ENCODE results near the gene PPP1R3G. TPM values are rescaled to one million over a fixed set of nuclear protein-coding genes. Genes with fewer than 3 reads are reported as not detected.

Gene PPP1R3G
- total and polyA plus RNA-seq, 2 of the 13 experiments (the other 11 are each of a cell fraction or from before 2014, with no cell fraction given), result 1.2 to 1.3 TPM

DNA sequence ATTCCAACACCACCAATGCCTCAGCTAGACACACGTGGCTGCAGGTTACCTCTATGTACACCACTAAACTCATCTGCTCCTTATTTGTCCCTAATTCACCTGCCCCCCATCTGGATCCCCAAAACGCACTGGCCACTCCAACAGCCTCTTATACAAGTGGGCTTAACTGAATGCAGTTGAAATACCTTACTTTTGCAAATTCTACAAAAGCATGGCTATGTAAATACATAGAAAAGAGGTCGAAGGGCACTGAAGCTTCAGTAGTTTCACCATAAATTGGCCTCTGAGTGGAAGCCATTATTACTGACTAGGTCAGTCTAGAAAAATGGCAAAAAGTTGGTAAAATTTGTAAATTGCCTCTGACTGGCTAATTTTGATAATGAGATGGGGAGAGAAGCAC, 11.1 kb upstream of the PPP1R3G start (continued):
- TF ChIP-seq ZNF446 (CRISPR knock-in tag; IDR thresholded peaks at IDR 0.05), result no peak
- TF ChIP-seq, protein P1, sequence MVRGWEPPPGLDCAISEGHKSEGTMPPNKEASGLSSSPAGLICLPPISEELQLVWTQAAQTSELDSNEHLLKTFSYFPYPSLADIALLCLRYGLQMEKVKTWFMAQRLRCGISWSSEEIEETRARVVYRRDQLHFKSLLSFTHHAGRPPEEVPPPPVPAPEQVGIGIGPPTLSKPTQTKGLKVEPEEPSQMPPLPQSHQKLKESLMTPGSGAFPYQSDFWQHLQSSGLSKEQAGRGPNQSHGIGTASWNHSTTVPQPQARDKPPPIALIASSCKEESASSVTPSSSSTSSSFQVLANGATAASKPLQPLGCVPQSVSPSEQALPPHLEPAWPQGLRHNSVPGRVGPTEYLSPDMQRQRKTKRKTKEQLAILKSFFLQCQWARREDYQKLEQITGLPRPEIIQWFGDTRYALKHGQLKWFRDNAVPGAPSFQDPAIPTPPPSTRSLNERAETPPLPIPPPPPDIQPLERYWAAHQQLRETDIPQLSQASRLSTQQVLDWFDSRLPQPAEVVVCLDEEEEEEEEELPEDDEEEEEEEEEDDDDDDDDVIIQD (CRISPR knock-in tag; IDR thresholded peaks at IDR 0.05; ENCODE audit: low read depth), result peak; percentile 88; the same call in 1 of the 2 replicates
- TF ChIP-seq, protein P2, sequence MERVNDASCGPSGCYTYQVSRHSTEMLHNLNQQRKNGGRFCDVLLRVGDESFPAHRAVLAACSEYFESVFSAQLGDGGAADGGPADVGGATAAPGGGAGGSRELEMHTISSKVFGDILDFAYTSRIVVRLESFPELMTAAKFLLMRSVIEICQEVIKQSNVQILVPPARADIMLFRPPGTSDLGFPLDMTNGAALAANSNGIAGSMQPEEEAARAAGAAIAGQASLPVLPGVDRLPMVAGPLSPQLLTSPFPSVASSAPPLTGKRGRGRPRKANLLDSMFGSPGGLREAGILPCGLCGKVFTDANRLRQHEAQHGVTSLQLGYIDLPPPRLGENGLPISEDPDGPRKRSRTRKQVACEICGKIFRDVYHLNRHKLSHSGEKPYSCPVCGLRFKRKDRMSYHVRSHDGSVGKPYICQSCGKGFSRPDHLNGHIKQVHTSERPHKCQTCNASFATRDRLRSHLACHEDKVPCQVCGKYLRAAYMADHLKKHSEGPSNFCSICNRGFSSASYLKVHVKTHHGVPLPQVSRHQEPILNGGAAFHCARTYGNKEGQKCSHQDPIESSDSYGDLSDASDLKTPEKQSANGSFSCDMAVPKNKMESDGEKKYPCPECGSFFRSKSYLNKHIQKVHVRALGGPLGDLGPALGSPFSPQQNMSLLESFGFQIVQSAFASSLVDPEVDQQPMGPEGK (CRISPR knock-in tag; IDR thresholded peaks at IDR 0.05), result no peak
- TF ChIP-seq SMARCE1 (IDR thresholded peaks at IDR 0.05; ENCODE audit: borderline replicate concordance), result no peak
- no peak for TF ChIP-seq TMF1 (CRISPR knock-in tag; IDR thresholded peaks at IDR 0.05; ENCODE audit: low read depth)
- TF ChIP-seq, protein P3, sequence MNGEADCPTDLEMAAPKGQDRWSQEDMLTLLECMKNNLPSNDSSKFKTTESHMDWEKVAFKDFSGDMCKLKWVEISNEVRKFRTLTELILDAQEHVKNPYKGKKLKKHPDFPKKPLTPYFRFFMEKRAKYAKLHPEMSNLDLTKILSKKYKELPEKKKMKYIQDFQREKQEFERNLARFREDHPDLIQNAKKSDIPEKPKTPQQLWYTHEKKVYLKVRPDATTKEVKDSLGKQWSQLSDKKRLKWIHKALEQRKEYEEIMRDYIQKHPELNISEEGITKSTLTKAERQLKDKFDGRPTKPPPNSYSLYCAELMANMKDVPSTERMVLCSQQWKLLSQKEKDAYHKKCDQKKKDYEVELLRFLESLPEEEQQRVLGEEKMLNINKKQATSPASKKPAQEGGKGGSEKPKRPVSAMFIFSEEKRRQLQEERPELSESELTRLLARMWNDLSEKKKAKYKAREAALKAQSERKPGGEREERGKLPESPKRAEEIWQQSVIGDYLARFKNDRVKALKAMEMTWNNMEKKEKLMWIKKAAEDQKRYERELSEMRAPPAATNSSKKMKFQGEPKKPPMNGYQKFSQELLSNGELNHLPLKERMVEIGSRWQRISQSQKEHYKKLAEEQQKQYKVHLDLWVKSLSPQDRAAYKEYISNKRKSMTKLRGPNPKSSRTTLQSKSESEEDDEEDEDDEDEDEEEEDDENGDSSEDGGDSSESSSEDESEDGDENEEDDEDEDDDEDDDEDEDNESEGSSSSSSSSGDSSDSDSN (CRISPR knock-in tag; IDR thresholded peaks at IDR 0.05), result no peak
- TF ChIP-seq HNF4G (IDR thresholded peaks at IDR 0.05; ENCODE audit: borderline replicate concordance, low read depth, low read length), result peak; percentile 18; the same call in 1 of the 2 replicates
- TF ChIP-seq HNF4G (CRISPR knock-in tag; IDR thresholded peaks at IDR 0.05; ENCODE audit: borderline replicate concordance, low read depth), result no peak
- TF ChIP-seq AGO2 (optimal IDR thresholded peaks at IDR 0.05; ENCODE audit: low read depth, low read length), result no peak
- TF ChIP-seq ZNF652 (CRISPR knock-in tag; IDR thresholded peaks at IDR 0.05; ENCODE audit: borderline replicate concordance, low read depth), result no peak
- no peak for TF ChIP-seq GABPA (IDR thresholded peaks at IDR 0.05; ENCODE audit: low read depth, low read length)
- no peak for TF ChIP-seq GABPA (CRISPR knock-in tag; IDR thresholded peaks at IDR 0.05; ENCODE audit: low read depth)
- TF ChIP-seq, protein P4, sequence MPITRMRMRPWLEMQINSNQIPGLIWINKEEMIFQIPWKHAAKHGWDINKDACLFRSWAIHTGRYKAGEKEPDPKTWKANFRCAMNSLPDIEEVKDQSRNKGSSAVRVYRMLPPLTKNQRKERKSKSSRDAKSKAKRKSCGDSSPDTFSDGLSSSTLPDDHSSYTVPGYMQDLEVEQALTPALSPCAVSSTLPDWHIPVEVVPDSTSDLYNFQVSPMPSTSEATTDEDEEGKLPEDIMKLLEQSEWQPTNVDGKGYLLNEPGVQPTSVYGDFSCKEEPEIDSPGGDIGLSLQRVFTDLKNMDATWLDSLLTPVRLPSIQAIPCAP (CRISPR knock-in tag; IDR thresholded peaks at IDR 0.05; ENCODE audit: low read depth), result no peak
- TF ChIP-seq ATRX (CRISPR knock-in tag; IDR thresholded peaks at IDR 0.05; ENCODE audit: borderline replicate concordance), result no peak
- TF ChIP-seq, protein P5, sequence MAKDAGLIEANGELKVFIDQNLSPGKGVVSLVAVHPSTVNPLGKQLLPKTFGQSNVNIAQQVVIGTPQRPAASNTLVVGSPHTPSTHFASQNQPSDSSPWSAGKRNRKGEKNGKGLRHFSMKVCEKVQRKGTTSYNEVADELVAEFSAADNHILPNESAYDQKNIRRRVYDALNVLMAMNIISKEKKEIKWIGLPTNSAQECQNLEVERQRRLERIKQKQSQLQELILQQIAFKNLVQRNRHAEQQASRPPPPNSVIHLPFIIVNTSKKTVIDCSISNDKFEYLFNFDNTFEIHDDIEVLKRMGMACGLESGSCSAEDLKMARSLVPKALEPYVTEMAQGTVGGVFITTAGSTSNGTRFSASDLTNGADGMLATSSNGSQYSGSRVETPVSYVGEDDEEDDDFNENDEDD (CRISPR knock-in tag; IDR thresholded peaks at IDR 0.05; ENCODE audit: borderline replicate concordance), result no peak
- TF ChIP-seq TRIM24 (CRISPR knock-in tag; IDR thresholded peaks at IDR 0.05), result no peak
- TF ChIP-seq ZSCAN9 (CRISPR knock-in tag; IDR thresholded peaks at IDR 0.05; ENCODE audit: borderline replicate concordance), result no peak
- no peak for TF ChIP-seq ZNF180 (CRISPR knock-in tag; IDR thresholded peaks at IDR 0.05; ENCODE audit: borderline replicate concordance, low read depth)
- peak; percentile 63 for TF ChIP-seq YY1 (IDR thresholded peaks at IDR 0.05; ENCODE audit: insufficient read depth, insufficient replicate concordance, low read depth, low read length)
- TF ChIP-seq ARNT (IDR thresholded peaks at IDR 0.05), result no peak
- TF ChIP-seq ZNF317 (CRISPR knock-in tag; IDR thresholded peaks at IDR 0.05), result no peak
